OCI-LY7 (cell line): ENCODE measurements around the gene POLE4. TPM values are rescaled to one million over a fixed set of nuclear protein-coding genes. Genes with fewer than 3 reads are reported as not detected.

Experiments
- BruUV-seq: library from RNA; stranded (reverse); fragments of 400-500 nt; replicated peaks from 2 replicates; lab custom pipeline; 2021; lab: Mats Ljungman, UMichigan
- CTCF ChIA-PET: fragments of 300-600 bp; sonication (Branson Sonifier 250); formaldehyde crosslinking; loops from one replicate; lab custom pipeline; 2022; ENCODE audit warnings: antibody characterized with exemption; ENCODE audit not compliant: unreplicated experiment; lab: Charles Lee
- POLR2A ChIA-PET: fragments of 300-600 bp; sonication (Branson Sonifier 250); formaldehyde crosslinking; loops from one replicate; lab custom pipeline; 2022; ENCODE audit warnings: antibody characterized with exemption; lab: Charles Lee
- DNase-seq: peaks from one replicate; pipeline ENCODE4 v3.0.0-alpha.2; 2015; ENCODE audit warnings: low spot score
- H2AFZ ChIP-seq: fragments of 200-600 bp; sonication (generic), shearing (Covaris generic); 2 replicates; pipeline ENCODE4 v1.6.1; 2014; ENCODE audit warnings: mild to moderate bottlenecking, antibody characterized with exemption, low read length, moderate library complexity
- H3K27ac ChIP-seq: fragments of 200-600 bp; sonication (generic); 2 replicates; pipeline ENCODE4 v1.5.1; 2014; ENCODE audit warnings: mixed run types, low read depth, mild to moderate bottlenecking, moderate library complexity, low read length, inconsistent platforms; ENCODE audit not compliant: poor library complexity, severe bottlenecking
- H3K36me3 ChIP-seq: fragments of 200-600 bp; sonication (generic); 2 replicates; pipeline ENCODE4 v1.6.1; 2014; ENCODE audit warnings: mild to moderate bottlenecking, antibody characterized with exemption, low read length, moderate library complexity, mixed read lengths; ENCODE audit not compliant: insufficient read depth
- H3K4me1 ChIP-seq: fragments of 200-600 bp; sonication (generic); 2 replicates; pipeline ENCODE4 v1.5.1; 2014; ENCODE audit warnings: mild to moderate bottlenecking, low read length; ENCODE audit not compliant: insufficient read depth, poor library complexity, severe bottlenecking
- H3K4me2 ChIP-seq: fragments of 200-600 bp; sonication (generic); 2 replicates; pipeline ENCODE4 v1.6.1; 2014; ENCODE audit warnings: mild to moderate bottlenecking, low read length
- H3K4me3 ChIP-seq: fragments of 200-600 bp; sonication (generic); 2 replicates; pipeline ENCODE4 v1.5.1; 2014; ENCODE audit warnings: mild to moderate bottlenecking, low read depth, low read length; ENCODE audit not compliant: poor library complexity, severe bottlenecking
- H3K79me2 ChIP-seq: fragments of 200-600 bp; sonication (generic); 2 replicates; pipeline ENCODE4 v1.6.1; 2016; ENCODE audit warnings: low read depth, mild to moderate bottlenecking, low read length, moderate library complexity, mixed read lengths; ENCODE audit not compliant: insufficient read depth
- H3K9me2 ChIP-seq: fragments of 200-600 bp; sonication (generic); 2 replicates; pipeline ENCODE4 v1.6.1; 2016; ENCODE audit warnings: mild to moderate bottlenecking, low read length, mixed read lengths; ENCODE audit not compliant: insufficient read depth
- H3K9me3 ChIP-seq: fragments of 200-600 bp; sonication (generic); 2 replicates; pipeline ENCODE4 v1.6.1; 2014; ENCODE audit warnings: mild to moderate bottlenecking, mixed run types, low read length, mixed read lengths
- H4K20me1 ChIP-seq: fragments of 200-600 bp; sonication (generic); 2 replicates; pipeline ENCODE4 v1.6.1; 2014; ENCODE audit warnings: mild to moderate bottlenecking, antibody characterized with exemption, low read length, moderate library complexity, mixed read lengths; ENCODE audit not compliant: insufficient read depth
- CTCF ChIP-seq: fragments of 200-600 bp; sonication (generic); conservative IDR thresholded peaks from 2 replicates; pipeline ENCODE4 v1.5.1; 2014; ENCODE audit warnings: mild to moderate bottlenecking, antibody characterized with exemption, low read length, moderate library complexity, mixed read lengths
- EZH2phosphoT487 ChIP-seq: fragments of 200-600 bp; sonication (generic); IDR thresholded peaks from 2 replicates; pipeline ENCODE4 v1.6.1; 2018; ENCODE audit warnings: low read depth, borderline replicate concordance, mild to moderate bottlenecking, mixed run types, antibody characterized with exemption, low read length, moderate library complexity, mixed read lengths
- intact Hi-C: fragments of 100-400 bp; cut with micrococcal nuclease; formaldehyde crosslinking; loops from one replicate; pipeline ENCODE4 v1.10.0; 2022; ENCODE audit not compliant: unreplicated experiment
- total RNA-seq, 2 experiments: library from RNA; depleted of rRNA in 1 of 2; stranded (reverse); fragments of >200 nt in 1 of 2; shearing (Covaris generic) in 1 of 2; gene quantifications; 2 replicates each; pipeline ENCODE4 v1.2.3, GENCODE V29; 2014 to 2022

POLE4 gene
- total RNA-seq, 2 experiments from 2014 or later = 31.7 to 52.3 TPM

DNA sequence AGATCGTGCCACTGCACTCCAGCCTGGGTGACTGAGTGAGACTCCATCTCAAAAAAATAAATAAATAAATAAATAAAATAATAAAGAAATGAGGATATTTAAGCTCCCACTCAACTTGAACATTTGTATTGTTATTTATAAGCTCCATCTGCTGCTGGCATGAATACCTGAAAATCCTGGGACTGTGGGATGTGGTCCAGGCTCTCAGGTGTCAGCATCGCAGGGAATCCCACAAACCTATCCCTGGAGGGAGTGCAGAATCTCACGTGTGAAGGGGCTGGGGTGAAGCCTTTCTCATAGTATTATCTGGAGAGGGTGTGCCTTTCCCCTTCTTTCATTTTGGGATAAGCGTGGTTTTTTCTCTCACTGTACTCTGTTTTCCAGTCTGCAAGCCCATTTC is 47.4 kb upstream of the POLE4 start:
- H3K79me2 ChIP-seq = no peaks in the 10 kb centered on the region
- POLR2A ChIA-PET = interaction anchor here (0.5 kb wide), 1 partner anchor 14 kb away, joined by 3 read pairs; no protein-coding TSS in a partner anchor
- BruUV-seq = no TSS peak
- H3K27ac ChIP-seq = no peak overlapping the region
- intact Hi-C loops = no loop called here
- no peak overlapping the region for H3K4me3 ChIP-seq
- TF ChIP-seq EZH2phosphoT487 (no peak), CTCF (no peak)
- H2AFZ ChIP-seq = no peak overlapping the region
- no peak overlapping the region for H3K4me2 ChIP-seq
- no peaks in the 10 kb centered on the region for H3K9me3 ChIP-seq
- H3K4me1 ChIP-seq = no peaks in the 10 kb centered on the region
- H3K9me2 ChIP-seq = no peaks in the 10 kb centered on the region
- no peak for DNase-seq
- no peaks in the 10 kb centered on the region for H3K36me3 ChIP-seq
- CTCF ChIA-PET = no interaction called here
- H4K20me1 ChIP-seq = no peaks in the 10 kb centered on the region

GRCh38 chr2:74915743-74916142 is 42.7 kb upstream of the POLE4 start:
- H3K4me2 ChIP-seq = no peak overlapping the region
- DNase-seq = no peak
- no TSS peak for BruUV-seq
- no peaks in the 10 kb centered on the region for H3K4me1 ChIP-seq
- no peak overlapping the region for H2AFZ ChIP-seq
- ChIA-PET CTCF (interaction anchor here (0.5 kb wide), 1 partner anchor 25 kb away, joined by 3 read pairs; no protein-coding TSS in a partner anchor), POLR2A (no interaction called here)
- H3K4me3 ChIP-seq = no peak overlapping the region
- H3K79me2 ChIP-seq = no peaks in the 10 kb centered on the region
- intact Hi-C loops = loop anchor here (5.0 kb wide), 1 partner anchor 487 kb away; no protein-coding TSS in a partner anchor
- H4K20me1 ChIP-seq = no peaks in the 10 kb centered on the region
- no peaks in the 10 kb centered on the region for H3K9me2 ChIP-seq
- H3K36me3 ChIP-seq = no peaks in the 10 kb centered on the region
- H3K27ac ChIP-seq = no peak overlapping the region
- no peaks in the 10 kb centered on the region for H3K9me3 ChIP-seq
- TF ChIP-seq EZH2phosphoT487 (no peak), CTCF (no peak)

GRCh38 chr2:74916394-74916793 is 42.0 kb upstream of the POLE4 start:
- no peaks in the 10 kb centered on the region for H4K20me1 ChIP-seq
- no peaks in the 10 kb centered on the region for H3K4me1 ChIP-seq
- POLR2A ChIA-PET = interaction anchor here (0.7 kb wide), 1 partner anchor 46 kb away, joined by 3 read pairs; no protein-coding TSS in a partner anchor
- no peaks in the 10 kb centered on the region for H3K79me2 ChIP-seq
- no peak overlapping the region for H3K4me3 ChIP-seq
- CTCF ChIA-PET = no interaction called here
- no peak overlapping the region for H3K27ac ChIP-seq
- DNase-seq = no peak
- intact Hi-C loops = loop anchor here (5.0 kb wide), 1 partner anchor 486 kb away; no protein-coding TSS in a partner anchor
- H3K9me2 ChIP-seq = no peaks in the 10 kb centered on the region
- TF ChIP-seq CTCF = no peak
- no peak for TF ChIP-seq EZH2phosphoT487
- no peak overlapping the region for H3K4me2 ChIP-seq
- no TSS peak for BruUV-seq
- no peak overlapping the region for H2AFZ ChIP-seq
- no peaks in the 10 kb centered on the region for H3K9me3 ChIP-seq
- H3K36me3 ChIP-seq = no peaks in the 10 kb centered on the region
